ENCODE results near the gene RAMACL.

DNA sequence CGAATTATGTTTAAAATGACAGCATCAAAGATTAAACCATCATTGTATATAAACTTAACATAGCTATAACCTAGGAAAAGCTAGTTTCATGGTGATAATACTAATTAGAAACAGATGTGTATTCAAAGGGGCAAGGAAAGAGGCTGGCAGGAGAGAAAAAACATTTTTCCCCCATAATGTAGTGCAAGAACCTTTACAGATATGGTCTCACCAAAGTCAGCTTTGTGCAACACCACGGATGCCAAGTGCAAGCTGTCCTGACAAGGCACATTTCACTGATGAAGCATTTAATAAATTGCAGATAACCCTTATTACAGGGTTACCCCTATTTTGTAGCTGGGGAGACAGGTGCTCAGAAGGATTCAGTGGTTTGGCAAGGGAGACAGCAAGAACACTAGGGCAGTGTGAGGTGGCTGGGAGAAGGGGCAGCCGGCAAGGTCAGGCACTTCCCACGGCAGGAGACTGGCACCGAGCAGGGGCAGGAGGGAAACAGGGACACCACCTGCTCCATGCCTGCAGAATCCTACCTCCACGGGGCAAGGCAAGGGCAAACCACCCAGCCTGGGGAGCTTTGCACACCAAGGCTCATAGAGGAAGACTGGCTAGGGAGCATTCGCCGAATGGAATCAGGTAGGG lies 34.1 kb upstream of the RAMACL start:
- TF ChIP-seq, protein P1, sequence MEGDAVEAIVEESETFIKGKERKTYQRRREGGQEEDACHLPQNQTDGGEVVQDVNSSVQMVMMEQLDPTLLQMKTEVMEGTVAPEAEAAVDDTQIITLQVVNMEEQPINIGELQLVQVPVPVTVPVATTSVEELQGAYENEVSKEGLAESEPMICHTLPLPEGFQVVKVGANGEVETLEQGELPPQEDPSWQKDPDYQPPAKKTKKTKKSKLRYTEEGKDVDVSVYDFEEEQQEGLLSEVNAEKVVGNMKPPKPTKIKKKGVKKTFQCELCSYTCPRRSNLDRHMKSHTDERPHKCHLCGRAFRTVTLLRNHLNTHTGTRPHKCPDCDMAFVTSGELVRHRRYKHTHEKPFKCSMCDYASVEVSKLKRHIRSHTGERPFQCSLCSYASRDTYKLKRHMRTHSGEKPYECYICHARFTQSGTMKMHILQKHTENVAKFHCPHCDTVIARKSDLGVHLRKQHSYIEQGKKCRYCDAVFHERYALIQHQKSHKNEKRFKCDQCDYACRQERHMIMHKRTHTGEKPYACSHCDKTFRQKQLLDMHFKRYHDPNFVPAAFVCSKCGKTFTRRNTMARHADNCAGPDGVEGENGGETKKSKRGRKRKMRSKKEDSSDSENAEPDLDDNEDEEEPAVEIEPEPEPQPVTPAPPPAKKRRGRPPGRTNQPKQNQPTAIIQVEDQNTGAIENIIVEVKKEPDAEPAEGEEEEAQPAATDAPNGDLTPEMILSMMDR (conservative IDR thresholded peaks at IDR 0.05; ENCODE audit: low read depth, low read length) = no peak
- TF ChIP-seq EZH2 (IDR thresholded peaks at IDR 0.05; ENCODE audit: borderline replicate concordance, low read depth, low read length, poor library complexity, severe bottlenecking) = no peak

Measured in A673 (cell line).